Jurkat, Clone E6-1 (cell line): ENCODE results near the gene ANKRD17. TPM values are rescaled to one million over a fixed set of nuclear protein-coding genes. Genes with fewer than 3 reads are reported as not detected.
"Not testable (repeated sequence)": the region's sequence is repeated elsewhere in the genome, so short reads cannot be mapped to it uniquely, and the experiment has no call there.

Experiments used
- DNase-seq: peaks from one replicate; pipeline ENCODE4 v3.0.0-alpha.2; 2011; ENCODE audit warnings: low read depth, low spot score
- H3K4me3 ChIP-seq: 2 replicates; pipeline ENCODE4 v1.5.1; 2011; ENCODE audit warnings: mild to moderate bottlenecking, low read length, control low read depth, moderate library complexity
- polyA plus RNA-seq: library from polyadenylated mRNA; unstranded; fragments of >200 nt; gene quantifications from one replicate; pipeline ENCODE4 v1.2.1, GENCODE V29; 2012; ENCODE audit warnings: missing spikeins; ENCODE audit not compliant: insufficient read length, insufficient read depth

ANKRD17 gene, protein sequence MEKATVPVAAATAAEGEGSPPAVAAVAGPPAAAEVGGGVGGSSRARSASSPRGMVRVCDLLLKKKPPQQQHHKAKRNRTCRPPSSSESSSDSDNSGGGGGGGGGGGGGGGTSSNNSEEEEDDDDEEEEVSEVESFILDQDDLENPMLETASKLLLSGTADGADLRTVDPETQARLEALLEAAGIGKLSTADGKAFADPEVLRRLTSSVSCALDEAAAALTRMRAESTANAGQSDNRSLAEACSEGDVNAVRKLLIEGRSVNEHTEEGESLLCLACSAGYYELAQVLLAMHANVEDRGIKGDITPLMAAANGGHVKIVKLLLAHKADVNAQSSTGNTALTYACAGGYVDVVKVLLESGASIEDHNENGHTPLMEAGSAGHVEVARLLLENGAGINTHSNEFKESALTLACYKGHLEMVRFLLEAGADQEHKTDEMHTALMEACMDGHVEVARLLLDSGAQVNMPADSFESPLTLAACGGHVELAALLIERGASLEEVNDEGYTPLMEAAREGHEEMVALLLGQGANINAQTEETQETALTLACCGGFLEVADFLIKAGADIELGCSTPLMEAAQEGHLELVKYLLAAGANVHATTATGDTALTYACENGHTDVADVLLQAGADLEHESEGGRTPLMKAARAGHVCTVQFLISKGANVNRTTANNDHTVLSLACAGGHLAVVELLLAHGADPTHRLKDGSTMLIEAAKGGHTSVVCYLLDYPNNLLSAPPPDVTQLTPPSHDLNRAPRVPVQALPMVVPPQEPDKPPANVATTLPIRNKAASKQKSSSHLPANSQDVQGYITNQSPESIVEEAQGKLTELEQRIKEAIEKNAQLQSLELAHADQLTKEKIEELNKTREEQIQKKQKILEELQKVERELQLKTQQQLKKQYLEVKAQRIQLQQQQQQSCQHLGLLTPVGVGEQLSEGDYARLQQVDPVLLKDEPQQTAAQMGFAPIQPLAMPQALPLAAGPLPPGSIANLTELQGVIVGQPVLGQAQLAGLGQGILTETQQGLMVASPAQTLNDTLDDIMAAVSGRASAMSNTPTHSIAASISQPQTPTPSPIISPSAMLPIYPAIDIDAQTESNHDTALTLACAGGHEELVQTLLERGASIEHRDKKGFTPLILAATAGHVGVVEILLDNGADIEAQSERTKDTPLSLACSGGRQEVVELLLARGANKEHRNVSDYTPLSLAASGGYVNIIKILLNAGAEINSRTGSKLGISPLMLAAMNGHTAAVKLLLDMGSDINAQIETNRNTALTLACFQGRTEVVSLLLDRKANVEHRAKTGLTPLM (N-terminal part only)
- polyA plus RNA-seq, result 31.4 TPM

DNA sequence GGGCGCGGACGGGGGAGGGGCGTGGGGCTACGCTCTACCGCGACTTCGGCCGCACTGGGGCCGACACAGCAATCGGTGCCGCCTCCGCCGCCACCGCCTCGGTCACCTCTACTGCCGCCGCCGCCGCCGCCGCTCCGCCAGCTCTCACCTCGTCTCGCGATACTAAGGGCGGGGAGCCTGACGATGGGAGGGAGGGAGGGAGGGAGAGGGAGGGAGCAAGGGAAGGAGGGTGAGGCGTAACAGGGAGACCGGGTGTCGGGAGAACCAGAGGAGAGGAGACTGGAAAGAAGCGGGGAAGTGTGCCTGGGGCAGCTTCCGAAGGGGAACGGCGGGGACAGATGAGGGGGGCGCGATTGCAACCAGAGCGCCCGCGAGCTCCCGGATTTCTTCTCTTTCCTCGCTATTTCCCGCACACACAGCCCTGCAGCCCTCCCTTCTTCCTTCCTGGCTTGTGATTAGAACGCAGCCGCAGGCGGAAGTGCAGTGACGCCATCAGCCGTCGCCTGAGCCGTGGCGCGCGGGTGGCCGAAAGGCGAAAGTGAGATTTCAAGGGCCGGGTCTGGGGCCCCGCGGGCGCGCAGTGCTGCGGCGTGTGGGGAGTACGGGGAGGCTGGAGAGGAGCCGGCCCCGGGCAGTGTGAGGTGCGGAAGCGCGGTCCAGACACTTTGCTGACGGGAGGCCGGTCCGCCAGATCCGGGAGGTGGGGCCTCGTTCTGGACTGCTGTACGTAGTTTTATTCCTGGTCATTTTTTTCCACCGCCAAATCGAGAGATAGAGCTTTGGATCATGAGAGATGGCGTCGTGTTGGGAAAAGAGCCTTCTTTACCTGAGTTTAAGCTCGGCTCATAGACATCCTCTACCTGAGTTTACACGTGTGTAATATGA is at the start of gene ANKRD17:
Gene ANKRD17, minus strand, starts transcription at position 113 of the 885 bp plus-strand sequence. CDS start 130 bp downstream, outside the sequence.
- peak within 1 kb of the TSS; percentile 98 for H3K4me3 ChIP-seq
- peak; percentile 85 for DNase-seq

DNA sequence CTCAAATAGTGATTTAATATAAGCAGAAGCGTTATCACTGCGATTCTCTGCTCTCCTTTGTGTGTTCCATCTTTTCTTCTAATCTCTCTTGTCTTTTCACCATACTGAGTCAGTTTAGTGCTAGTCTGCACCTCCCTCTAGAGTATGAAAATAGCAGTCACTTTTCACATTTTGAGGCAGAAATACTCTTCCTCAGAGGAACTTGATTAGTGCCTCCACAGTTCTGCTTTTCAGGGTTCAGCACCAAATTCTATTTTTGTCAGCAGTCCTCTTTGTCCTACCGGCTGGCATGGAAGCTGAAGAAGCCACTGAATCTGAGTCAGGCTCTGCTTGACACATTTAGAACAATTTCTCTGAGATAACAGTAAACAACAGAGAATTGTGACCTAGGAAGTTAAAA is 49.7 kb upstream of the ANKRD17 start:
- H3K4me3 ChIP-seq, result no peak overlapping the region
- no peak for DNase-seq

DNA sequence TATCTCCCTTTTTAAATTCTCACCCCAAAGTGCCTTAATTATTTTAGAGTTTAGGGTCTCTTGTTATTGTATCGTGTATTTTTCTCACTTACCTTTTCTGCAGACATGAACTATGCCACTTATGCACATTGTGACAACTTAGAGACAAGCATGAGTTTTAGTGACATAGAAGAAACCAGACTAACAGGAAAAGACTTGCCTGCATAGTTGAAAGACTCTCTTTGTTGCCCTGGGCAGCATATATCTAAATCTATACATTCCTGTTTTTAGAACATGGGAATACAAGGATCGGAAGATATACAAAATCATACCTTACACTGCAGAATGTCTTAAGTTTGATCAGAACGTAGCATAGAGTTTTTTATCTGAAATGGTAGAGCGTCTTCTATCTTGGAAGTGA is 45.1 kb upstream of the ANKRD17 start:
- no peak for DNase-seq
- H3K4me3 ChIP-seq, result no peak overlapping the region

DNA sequence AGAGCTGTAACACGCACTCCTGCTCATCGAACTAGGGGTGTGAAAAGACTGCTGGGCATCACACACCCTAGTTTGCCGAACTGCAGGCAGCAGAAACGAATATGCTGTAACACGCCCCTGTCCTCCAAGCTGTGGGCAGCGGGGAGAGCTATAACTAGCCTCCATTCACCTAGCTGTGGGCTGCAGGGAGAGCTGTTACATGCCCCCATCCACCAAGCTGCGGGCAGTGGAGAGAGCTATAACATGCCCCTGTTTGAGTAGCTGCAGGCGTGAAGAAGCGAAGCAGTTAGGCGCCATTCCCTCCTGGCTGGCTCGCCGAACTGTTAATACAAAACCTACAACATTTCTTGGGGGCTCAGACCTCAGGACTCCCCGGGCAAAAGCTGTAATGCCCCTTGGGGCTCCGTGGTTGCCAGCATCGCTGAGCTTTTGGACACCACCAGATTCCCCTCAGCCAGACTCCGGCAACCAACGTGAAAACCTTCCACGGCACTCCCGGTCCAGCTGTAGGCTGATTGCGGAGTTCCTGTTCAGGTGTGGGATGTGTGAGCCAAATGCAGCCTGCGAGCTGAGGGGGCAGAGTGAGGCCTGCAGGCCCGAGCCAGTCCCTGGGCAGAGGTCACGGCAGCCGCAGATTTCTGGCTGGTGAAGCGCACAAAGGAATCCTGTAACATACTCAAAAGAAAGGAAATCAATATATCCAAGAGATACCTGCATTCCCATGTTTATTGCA is 41.1 kb upstream of the ANKRD17 start:
- DNase-seq, result no peak
- no peak overlapping the region for H3K4me3 ChIP-seq

DNA sequence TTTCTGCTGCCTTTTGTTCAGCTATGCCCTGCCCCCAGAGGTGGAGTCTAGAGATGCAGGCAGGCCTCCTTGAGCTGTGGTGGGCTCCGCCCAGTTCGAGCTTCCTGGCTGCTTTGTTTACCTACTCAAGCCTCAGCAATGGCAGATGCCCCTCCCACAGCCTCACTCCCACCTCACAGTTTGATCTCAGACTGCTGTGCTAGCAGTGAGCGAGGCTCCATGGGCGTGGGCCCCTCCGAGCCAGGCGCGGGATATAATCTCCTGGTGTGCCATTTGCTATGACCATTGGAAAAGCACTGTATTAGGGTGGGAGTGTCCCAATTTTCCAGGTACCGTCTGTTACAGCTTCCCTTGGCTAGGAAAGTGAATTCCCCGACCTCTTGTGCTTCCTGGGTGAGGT is 34.1 kb upstream of the ANKRD17 start:
- DNase-seq, result peak; percentile 30
- not testable (repeated sequence) for H3K4me3 ChIP-seq

DNA sequence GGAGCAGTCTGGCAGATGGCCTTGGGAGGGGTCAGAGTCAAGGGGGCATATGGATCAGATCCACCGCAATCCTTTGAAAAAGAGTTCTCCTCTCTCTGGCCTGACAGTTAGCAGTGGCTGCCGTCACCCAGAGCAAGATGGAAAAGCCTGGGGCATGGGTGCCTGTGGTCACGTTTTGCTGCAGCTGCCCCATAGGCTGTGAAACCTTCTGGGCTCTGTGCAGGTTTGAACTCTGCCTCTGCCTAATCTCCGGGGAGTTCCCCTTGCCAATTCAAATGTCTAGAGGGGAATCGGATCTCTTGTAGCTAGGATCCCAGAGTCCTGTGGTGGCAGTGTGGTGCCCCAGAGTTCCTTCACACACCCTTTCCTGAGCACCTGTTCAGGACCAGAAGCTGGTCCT is 23.4 kb upstream of the ANKRD17 start:
- H3K4me3 ChIP-seq, result no peak overlapping the region
- no peak for DNase-seq

DNA sequence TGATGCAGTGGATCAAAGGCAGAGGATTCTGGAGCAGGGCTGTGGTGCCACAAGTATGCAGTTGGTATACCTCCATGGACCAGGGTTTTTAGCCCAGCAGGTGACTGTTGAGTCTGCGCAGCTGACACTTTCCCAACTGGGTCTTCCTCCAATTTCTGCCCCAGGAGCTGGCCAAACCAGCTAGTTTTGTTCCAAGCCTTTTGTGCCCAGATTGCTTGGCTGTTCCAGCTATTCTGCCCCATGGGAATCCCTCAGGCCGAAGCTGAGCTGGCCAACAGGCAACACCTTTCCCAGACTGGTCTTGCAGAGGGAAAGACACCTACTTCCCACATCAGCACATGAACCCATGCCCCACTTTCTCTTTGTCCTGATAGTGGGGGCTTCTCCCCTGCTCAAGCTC is 22.8 kb upstream of the ANKRD17 start:
- DNase-seq, result no peak
- H3K4me3 ChIP-seq, result no peak overlapping the region

DNA sequence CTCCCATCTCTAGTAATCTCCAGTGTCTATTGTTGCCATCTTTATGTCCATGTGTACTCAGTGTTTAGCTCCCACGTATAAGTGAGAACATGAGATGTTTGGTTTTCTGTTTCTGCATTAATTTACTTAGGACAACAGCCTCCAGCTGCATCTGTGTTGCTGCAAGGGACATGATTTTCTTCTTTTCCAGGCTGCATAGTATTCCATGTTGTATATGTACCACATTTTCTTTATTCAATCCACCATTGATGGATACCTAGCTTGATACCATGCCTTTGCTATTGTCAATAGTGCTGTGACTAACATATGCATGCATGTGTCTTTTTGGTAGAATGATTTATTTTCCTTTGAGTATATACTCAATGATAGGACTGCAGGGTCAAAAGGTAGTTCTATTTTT is 18.6 kb upstream of the ANKRD17 start:
- no peak for DNase-seq
- no peak overlapping the region for H3K4me3 ChIP-seq

DNA sequence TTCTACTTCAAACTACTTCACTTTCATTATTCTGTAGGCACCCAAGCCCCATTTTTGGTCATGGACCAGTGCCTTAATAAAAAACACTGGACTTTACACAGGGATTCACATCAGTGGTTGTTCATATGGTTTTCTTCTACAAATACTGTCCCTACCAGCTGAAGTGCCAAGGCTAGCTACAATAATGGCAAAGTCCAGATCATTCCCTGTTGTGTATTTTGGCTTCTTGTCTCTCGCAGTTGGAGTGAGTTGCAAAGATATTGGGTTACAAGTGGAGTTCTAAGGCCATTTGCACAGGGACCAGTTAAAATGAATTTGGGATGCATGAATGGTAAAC is 16.7 kb upstream of the ANKRD17 start:
- no peak for DNase-seq
- no peak overlapping the region for H3K4me3 ChIP-seq

DNA sequence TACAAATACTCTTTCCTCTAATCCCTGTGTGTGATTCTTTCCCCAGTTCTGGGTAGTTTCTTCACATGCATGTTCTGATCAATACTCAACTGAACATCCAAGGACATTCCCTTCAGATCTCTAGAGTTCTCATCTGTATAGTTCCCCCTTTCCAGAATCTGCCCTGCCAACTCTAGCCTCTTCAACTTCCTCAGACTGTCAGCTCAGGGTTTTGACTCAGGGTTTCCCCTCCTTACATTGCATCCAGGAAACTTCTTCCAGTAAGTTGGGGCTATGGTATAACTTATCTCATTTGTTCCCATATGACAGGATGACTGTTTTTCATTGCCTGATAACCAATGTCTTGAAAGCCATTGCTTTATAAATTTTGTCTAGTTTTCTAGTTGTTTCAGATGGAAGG is 14.2 kb upstream of the ANKRD17 start:
- H3K4me3 ChIP-seq, result no peak overlapping the region
- no peak for DNase-seq

DNA sequence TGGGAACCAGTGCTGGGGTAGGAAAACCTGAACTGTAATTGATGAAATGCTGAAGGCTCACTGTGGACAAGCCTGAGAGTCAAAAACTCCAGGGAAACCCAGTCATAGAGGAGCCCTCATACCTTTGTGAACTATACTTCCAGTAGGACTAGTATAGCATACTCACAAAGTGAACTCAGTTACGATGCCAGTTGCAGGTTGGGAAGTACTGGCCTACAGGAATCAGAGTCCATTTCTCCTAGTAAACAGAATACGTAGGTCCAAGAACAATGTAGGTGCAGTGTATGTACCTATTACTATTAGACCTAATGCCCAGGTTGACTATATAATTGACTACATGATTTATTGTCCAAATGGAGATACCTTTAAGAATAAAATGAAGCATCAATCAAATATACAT is 8.5 kb upstream of the ANKRD17 start:
- no peak for DNase-seq
- no peak overlapping the region for H3K4me3 ChIP-seq

DNA sequence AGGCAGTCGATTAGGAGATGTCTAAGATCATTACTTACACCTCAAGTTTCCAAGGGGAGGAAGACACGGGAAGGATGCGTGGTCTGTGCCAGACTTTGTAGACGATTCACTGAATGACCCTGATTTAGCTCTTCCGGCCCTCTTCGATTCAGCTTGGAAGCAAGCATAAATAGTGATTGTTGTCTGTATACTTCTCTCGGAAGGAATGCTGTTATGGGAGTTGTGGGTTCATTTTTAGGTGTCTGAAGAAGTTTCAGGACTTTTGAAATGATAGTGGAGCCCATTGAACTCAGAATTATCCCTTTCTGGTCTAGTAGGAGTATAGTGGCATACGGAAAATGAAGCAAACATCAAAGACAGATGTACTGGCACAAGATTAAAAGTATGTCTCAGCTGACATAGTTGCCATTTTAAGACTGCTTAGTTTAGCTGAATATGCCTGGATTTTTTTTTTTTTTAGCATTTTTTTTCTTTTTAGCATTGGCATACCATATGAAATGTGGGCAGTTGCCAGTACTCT is 1.0 kb upstream of the ANKRD17 start:
- H3K4me3 ChIP-seq, result peak overlapping the region; percentile 98
- peak; percentile 12 for DNase-seq

DNA sequence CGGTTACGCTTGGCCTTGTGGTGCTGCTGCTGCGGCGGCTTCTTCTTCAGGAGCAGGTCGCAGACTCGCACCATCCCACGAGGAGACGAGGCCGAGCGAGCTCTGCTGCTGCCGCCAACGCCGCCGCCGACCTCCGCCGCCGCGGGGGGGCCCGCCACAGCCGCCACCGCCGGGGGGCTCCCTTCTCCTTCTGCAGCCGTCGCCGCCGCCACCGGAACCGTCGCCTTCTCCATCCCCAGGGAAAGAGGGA is 237 bp downstream of the ANKRD17 start:
- H3K4me3 ChIP-seq, result peak overlapping the region; percentile 98
- no peak for DNase-seq

DNA sequence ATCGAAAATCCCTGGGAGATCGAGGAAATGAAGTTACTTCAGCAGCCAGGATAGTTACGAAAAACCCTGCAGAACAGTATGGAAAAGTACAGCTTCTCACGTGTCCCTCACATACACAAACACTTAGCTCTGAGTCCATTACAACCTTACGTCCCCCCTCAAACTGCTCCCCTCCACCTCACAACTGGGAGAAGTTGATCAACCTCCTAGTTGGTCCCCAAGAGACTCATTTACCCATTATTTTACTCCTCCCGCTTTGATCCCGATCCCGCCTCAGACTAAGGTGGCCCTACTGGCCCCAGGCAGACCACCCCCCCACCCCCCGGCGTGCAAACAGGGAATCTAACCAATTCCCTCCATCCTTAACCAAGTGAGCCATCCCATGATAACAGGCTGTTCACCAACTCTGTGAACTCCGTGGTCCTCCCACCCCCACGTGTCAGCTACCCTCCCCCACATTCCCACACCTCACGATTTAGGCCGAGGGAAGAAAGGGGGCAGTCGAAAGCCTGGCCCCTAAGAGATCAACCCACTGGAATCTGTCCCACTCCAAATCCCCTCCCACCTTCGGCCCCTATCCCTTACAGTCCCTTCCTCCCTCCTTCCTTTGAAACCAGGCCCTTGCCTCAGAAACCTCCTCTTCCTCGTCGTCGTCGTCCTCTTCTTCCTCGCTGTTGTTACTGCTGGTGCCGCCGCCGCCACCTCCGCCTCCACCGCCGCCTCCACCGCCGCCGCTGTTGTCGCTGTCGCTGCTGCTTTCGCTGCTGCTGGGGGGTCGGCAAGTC is 755 bp downstream of the ANKRD17 start:
- DNase-seq, result peak; percentile 18
- H3K4me3 ChIP-seq, result peak overlapping the region; percentile 98

DNA sequence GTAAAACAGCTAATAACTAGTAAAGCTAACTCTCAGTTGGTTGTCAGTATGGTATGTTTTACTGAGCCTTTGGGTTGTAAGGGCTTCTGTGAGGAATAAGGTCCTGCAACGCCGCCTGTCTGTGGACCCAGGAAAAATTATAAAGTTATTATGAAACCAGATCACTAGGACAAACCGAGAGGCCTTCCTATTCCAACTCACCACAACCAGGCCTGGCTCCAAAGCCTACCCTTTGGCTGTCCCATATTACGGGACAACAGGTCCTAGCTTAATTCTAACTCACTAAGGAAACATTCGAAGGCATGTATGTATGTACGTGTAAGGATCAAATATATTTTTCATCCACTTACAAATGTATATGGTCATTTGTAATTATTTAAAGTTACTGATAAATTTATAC is 1.4 kb downstream of the ANKRD17 start:
- peak overlapping the region; percentile 98 for H3K4me3 ChIP-seq
- peak; percentile 67 for DNase-seq

DNA sequence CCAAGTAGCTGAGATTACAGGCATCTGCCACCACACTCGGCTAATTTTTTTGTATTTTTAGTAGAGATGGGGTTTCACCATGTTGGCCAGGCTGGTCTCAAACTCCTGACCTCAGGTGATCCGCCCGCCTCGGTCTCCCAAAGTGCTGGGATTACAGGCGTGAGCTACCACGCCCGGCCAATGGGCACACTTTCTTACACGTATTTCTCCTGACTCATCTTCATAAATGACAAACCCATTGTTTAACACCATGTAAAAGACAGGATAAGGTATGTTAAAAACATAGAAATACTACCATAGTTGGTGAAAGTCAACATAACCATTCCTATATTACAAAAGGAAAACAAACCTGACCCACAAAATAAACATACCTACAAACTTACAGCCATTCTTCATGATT is 2.8 kb downstream of the ANKRD17 start:
- H3K4me3 ChIP-seq, result not testable (repeated sequence)

DNA sequence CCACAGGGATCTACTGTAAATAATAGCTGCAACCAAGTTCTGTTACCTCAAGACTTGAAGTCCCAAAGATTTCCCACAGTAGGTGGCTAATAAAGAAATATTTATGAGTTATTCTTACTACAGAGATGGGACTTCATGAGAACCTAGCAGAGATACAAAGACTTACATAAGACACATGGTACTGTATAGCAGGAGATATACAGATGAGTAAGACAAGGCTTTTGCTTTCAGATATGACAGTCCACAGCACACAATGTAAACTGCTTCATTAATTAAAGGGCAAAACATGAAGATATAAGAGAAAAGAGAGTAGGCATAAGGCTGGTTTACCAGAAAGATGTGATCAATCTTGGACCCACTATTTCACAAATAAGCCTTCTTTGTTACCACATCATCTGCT is 6.6 kb downstream of the ANKRD17 start:
- H3K4me3 ChIP-seq, result no peak overlapping the region
- DNase-seq, result no peak

More for the DNA sequence above, 2.8 kb downstream of the ANKRD17 start:
- DNase-seq, result not testable (repeated sequence)
